GM18519 (cell line): Measurements from ENCODE around the gene LDLRAD4.

ENCODE experiments used
- ATAC-seq: cut with Tn5 transposase; IDR thresholded peaks from one replicate; pipeline ENCODE4 v1.9.1; 2021; ENCODE audit warnings: mild to moderate bottlenecking, moderate library complexity; ENCODE audit not compliant: unreplicated experiment, low FRiP score

LDLRAD4 gene

GRCh38 chr18:13300796-13301195 is 82.2 kb downstream of the LDLRAD4 start:
- no peak for ATAC-seq

GRCh38 chr18:13302040-13302439 is 83.5 kb downstream of the LDLRAD4 start:
- ATAC-seq = no peak

DNA sequence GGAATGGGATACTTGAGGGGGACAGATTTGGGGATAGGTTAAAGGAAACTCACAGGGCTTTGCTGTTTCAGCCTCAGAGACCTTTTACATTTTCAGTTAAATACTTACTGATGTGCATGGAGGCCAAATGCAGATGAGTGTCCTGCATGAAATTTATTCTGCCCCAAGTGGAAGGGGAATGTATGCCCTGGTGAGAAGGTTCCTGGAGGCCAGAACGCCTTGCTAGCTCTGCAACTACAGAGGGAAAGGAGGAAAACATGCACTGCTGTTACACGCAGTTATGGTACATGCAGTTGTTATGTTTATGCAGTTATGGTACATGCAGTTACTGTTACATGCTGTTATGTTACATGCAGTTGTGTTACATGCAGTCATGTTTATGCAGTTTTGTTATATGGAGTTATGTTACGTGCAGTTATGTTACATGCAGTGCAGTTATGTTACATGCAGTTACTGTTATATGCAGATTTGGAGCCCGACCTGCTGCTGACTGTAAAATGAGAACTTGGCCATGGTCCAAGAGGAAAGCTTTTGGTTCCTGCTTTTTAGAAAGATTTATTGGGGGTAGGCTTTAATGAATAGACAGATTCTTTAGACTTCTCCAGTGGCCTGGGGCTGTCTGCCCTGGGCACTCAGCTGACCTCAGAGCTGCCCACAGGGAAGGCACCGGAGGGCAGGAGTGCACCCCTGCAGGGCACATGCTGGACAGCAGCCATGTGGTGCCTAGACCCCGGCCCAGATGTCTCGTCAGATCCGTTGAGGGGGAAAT is 84.1 kb downstream of the LDLRAD4 start:
- ATAC-seq = no peak

- ATAC-seq = no peak
Measured at GRCh38 chr18:13303756-13304364, 85.3 kb downstream of the LDLRAD4 start.

GRCh38 chr18:13305301-13305700 is 86.7 kb downstream of the LDLRAD4 start:
- no peak for ATAC-seq

DNA sequence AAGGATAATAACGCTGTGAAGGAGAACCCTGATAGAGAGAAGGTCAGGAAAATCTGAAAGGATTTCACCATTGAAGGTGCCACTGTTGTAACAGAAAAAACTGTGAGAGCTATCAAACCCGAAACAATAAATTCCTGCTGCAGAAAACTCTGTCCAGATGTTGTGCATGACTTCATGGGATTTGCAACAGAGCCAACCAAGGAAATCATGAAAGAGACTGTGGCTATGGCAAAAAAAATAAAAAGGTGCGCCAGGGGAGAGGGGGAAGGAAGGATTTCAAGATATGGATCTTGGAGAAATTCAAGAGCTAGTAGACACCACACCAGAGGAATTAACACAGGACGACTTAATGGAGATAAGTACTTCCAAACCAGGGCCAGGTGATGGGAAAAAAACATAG is 88.0 kb downstream of the LDLRAD4 start:
- ATAC-seq = no peak

DNA sequence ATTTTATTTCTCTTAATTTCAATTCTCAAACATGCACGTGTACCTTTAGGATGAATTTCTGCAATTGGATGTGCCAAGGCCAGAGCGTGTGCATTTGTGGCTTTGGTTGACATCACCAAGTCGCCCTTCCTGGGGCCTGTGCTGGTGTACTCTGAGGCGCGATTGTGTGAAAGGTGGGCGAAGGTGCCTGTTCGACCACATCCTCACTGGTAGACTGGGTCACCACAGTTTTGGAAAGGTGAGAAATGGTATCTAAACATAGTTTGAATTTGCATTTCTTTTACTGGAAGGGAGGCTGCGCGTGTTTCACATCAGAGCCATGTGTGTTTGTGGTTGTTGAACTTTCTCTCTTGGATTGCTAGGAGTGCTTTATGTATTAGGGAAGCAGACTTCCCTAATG is 89.8 kb downstream of the LDLRAD4 start:
- ATAC-seq = no peak

- no peak for ATAC-seq
Measured at GRCh38 chr18:13309031-13309747, 90.6 kb downstream of the LDLRAD4 start.

DNA sequence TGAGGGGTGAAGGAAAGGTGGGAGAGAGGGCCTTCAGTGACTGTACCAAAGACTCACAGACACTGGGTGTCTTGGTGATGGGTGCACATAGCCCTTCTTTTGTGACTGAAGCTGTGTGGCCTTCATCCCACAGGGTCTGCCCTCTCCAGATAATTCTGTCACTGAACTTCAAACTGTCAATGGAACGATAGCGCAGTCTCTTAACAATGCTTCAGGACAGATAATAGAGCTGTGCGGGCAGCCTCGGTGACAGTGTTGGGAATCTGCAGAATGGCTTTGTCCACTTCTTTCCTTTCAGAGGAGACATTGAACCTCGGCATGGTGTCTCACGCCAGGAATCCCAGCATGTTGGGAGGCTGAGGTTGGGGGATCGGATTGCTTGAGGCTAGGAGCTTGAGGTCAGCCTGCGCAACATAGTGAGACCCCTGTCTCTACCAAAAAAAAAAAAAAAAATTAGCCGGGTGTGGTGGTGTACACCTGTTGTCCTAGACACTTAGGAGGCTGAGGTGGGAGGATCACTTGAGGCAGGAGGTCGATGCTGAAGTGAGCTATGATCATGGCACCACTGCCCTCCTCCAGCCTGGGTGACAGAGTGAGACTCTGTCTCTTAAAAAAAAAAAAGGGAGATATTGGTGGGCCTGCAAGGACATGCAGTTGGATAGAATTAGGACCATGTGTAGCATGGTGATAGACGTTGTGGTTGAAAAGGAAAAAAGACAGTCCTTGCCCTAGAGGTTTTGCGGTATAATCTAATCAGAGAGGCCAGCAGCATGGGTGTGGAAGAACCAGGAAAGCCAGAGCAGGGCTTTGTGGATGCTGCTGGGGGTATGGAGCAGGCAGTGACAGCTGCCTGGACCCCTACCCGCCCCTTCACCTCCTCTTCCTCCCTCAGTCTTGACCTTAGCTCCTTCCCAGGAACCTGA is 91.4 kb downstream of the LDLRAD4 start:
- ATAC-seq = no peak

- no peak for ATAC-seq
Measured at GRCh38 chr18:13311193-13311592, 92.6 kb downstream of the LDLRAD4 start.

- ATAC-seq = no peak
Measured at GRCh38 chr18:13312515-13312914, 94.0 kb downstream of the LDLRAD4 start.

DNA sequence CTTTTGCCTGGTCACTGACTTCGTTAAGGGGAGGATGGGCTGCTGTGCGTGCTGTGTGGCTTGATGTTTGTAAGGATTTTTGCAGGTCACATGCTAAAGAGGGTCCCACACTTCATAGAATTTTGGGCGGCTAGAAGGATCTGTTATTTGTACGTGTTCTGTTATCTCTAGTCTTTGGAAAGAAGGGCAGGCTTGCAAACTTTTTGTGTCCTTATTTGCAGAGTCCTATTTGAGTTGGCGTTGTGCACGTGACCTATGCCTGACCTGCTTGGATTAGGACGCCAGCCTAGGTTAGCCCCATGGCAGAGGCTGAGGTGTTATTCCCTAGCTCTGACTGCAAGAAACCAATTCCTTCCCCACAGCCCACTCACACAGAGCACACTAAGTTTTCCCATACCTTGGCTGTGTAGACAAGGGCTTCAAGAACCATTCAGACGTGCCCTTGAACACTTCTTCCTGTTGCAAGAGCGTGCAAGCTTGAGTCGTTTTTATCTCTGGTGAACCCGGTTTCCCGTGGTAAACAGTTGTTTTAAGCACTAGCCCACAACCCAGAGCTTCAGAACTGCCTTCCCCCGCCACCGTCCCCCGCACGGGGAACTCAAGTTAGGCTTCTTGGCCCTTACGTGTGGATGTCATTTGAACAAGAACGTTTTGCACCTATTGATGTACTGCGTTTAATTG is 94.6 kb downstream of the LDLRAD4 start:
- ATAC-seq = no peak

DNA sequence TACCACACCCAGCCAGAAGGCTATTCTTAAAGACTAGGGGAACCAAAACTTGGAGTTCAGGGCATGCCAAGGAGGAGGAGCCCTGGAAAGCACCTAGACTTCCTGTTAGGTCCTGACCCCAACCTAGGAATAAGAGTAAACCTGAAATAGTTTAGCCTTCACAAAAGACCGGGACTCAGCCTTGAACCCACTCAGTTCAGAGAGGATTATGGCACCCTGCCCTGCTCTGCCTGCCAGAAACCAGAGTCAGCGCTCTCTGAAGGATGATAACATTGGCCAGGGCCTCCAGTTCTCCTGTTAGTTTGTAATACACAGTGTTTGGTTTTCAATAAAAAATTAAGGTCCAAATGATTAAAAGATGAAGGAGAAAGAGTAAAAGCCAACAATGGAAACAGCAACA is 96.4 kb downstream of the LDLRAD4 start:
- no peak for ATAC-seq

DNA sequence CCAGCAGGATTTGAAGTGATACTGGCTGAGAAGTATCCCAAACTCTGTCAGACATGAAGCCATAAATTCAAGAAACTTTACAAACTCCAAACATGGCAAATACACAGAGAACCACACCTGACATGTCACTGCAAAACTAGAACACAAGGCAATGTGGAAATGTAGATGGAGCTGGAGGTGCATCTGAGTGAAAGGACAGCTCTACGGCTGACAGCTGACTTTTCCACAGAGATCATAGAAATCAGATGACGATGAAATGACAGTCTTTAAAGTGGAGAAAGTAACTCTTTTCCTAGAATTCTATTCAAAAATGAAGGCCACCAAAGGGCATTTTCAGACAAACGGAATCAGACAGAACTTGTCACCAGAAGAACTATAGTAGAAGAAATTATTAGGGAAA is 97.5 kb downstream of the LDLRAD4 start:
- ATAC-seq = no peak

DNA sequence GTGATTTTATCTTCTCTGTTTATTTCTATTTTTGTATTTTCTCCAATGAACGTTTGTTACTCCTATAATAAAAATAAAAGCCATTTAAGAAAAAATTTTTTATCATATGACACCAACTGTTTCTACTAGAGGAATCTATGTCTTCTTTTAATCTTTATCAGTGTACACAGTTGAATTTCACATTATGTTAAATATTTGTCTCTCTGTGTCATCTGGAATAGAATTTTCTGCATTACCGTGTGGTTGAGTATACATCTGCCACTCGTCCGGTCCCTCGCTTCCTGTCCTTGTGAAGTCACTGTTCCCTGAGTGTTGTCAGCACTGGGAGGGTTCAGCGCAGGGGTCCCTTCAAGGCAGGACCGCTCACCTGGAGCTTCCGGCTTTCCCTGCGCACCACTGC is 99.2 kb downstream of the LDLRAD4 start:
- no peak for ATAC-seq

GRCh38 chr18:13318731-13319501 is 100.4 kb downstream of the LDLRAD4 start:
- no peak for ATAC-seq

- no peak for ATAC-seq
Measured at GRCh38 chr18:13319629-13320028, 101.1 kb downstream of the LDLRAD4 start.

- ATAC-seq = no peak
Measured at GRCh38 chr18:13320096-13320495, 101.5 kb downstream of the LDLRAD4 start.

DNA sequence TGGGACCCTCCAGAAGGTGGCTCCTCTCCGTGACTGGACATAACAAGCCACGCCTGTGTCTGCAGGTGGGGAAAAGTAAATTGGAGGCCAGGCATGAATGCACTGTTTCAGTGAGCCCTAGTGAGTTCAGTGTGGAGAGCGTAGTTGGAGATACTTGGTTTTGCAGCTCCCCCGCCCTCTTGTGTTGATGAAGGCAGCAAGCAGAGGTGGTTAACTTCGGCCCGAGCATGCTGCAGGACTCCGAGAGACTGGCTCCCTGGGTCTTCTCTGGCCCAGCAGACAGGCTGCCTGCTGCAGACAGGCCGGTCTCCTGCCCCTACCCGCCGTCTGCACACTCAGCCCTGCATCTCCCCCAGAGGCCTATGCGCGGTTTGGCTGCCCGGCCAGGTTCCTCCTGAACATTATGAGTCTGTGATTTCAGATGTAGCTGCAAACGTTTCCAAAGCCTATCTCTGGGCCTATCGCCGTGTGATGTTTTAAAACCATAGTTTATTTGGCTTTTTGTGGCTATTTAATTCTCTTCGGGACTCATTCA is 102.4 kb downstream of the LDLRAD4 start:
- ATAC-seq = no peak
